HEK293 (cell line): ENCODE measurements around the gene PRXL2C.
A peak's percentile ranks its signal among the peaks of the same experiment; 100 is the strongest.

Experiments
- FEZF1 ChIP-seq: fragments of 450-650 bp; formaldehyde crosslinking; IDR thresholded peaks from 2 replicates; pipeline ENCODE4 v1.5.1; 2016; ENCODE audit warnings: missing biosample characterization, missing genetic modification characterization
- HOXC10 ChIP-seq: sonication (generic); formaldehyde crosslinking; IDR thresholded peaks from 2 replicates; pipeline ENCODE4 v1.8.1; 2023; ENCODE audit warnings: mild to moderate bottlenecking, missing genetic modification reagents
- MZF1 ChIP-seq: fragments of 450-650 bp; formaldehyde crosslinking; IDR thresholded peaks from 2 replicates; pipeline ENCODE4 v1.5.1; 2017; ENCODE audit warnings: missing biosample characterization, missing genetic modification characterization, borderline replicate concordance
- OSR2 ChIP-seq: fragments of 450-650 bp; formaldehyde crosslinking; IDR thresholded peaks from 2 replicates; pipeline ENCODE4 v1.5.1; 2016; ENCODE audit warnings: missing biosample characterization, missing genetic modification characterization
- TCF7L2 ChIP-seq: IDR thresholded peaks from 2 replicates; pipeline ENCODE4 v1.6.1; 2011; ENCODE audit warnings: low read depth, mild to moderate bottlenecking, inconsistent platforms, low read length, moderate library complexity, borderline replicate concordance
- ZBTB17 ChIP-seq: fragments of 450-650 bp; formaldehyde crosslinking; IDR thresholded peaks from 2 replicates; pipeline ENCODE4 v1.5.1; 2016; ENCODE audit warnings: missing biosample characterization, missing genetic modification characterization
- ZFP69B ChIP-seq: fragments of 450-650 bp; formaldehyde crosslinking; IDR thresholded peaks from 2 replicates; pipeline ENCODE4 v1.5.1; 2016; ENCODE audit warnings: missing biosample characterization, missing genetic modification characterization
- ZNF146 ChIP-seq: fragments of 450-650 bp; formaldehyde crosslinking; IDR thresholded peaks from 2 replicates; pipeline ENCODE4 v1.5.1; 2016; ENCODE audit warnings: missing biosample characterization, missing genetic modification characterization
- ZNF174 ChIP-seq: fragments of 450-650 bp; formaldehyde crosslinking; IDR thresholded peaks from 2 replicates; pipeline ENCODE4 v1.5.0; 2017; ENCODE audit warnings: missing biosample characterization, mild to moderate bottlenecking, missing genetic modification characterization
- ZNF19 ChIP-seq: fragments of 450-650 bp; formaldehyde crosslinking; IDR thresholded peaks from 2 replicates; pipeline ENCODE4; 2016; ENCODE audit warnings: missing biosample characterization, missing genetic modification characterization, low read depth
- ZNF266 ChIP-seq: fragments of 450-650 bp; formaldehyde crosslinking; IDR thresholded peaks from 2 replicates; pipeline ENCODE4 v1.5.1; 2016; ENCODE audit warnings: missing biosample characterization, missing genetic modification characterization, low read depth
- ZNF274 ChIP-seq, 2 experiments: fragments of 200-500 bp in 1 of 2; fragments of 450-650 bp in 1 of 2; sonication (Bioruptor generic) in 1 of 2; formaldehyde crosslinking in 1 of 2; IDR thresholded peaks; 2 replicates each; pipeline versions ENCODE4 v1.5.1 to v1.6.1; 2014 to 2016; ENCODE audit warnings: borderline replicate concordance in 1 of 2, inconsistent platforms in 1 of 2, low read length in 1 of 2, missing biosample characterization in 1 of 2, missing genetic modification characterization in 1 of 2
- ZNF335 ChIP-seq: fragments of 450-650 bp; formaldehyde crosslinking; conservative IDR thresholded peaks from 2 replicates; pipeline ENCODE4 v1.5.1; 2016; ENCODE audit warnings: missing biosample characterization, missing genetic modification characterization
- ZNF341 ChIP-seq: fragments of 450-650 bp; formaldehyde crosslinking; IDR thresholded peaks from 2 replicates; pipeline ENCODE4; 2016; ENCODE audit warnings: low read depth, missing biosample characterization, missing genetic modification characterization
- ZNF404 ChIP-seq: fragments of 450-650 bp; formaldehyde crosslinking; IDR thresholded peaks from 2 replicates; pipeline ENCODE4 v1.5.1; 2017; ENCODE audit warnings: missing biosample characterization, missing genetic modification characterization
- ZNF501 ChIP-seq: fragments of 450-650 bp; formaldehyde crosslinking; IDR thresholded peaks from 2 replicates; pipeline ENCODE4 v1.5.1; 2016; ENCODE audit warnings: missing biosample characterization, missing genetic modification characterization
- ZNF555 ChIP-seq: fragments of 450-650 bp; formaldehyde crosslinking; conservative IDR thresholded peaks from 2 replicates; pipeline ENCODE4 v1.5.1; 2017; ENCODE audit warnings: missing biosample characterization, mild to moderate bottlenecking, missing genetic modification characterization, inconsistent platforms
- ZNF561 ChIP-seq: fragments of 450-650 bp; IDR thresholded peaks from 2 replicates; pipeline ENCODE4 v1.5.1; 2018; ENCODE audit warnings: missing biosample characterization, missing genetic modification characterization, borderline replicate concordance
- ZNF664 ChIP-seq: fragments of 450-650 bp; formaldehyde crosslinking; IDR thresholded peaks from 2 replicates; pipeline ENCODE4 v1.5.1; 2016; ENCODE audit warnings: missing biosample characterization, missing genetic modification characterization
- ZNF707 ChIP-seq: fragments of 450-650 bp; formaldehyde crosslinking; IDR thresholded peaks from 2 replicates; pipeline ENCODE4 v1.5.1; 2016; ENCODE audit warnings: missing biosample characterization, missing genetic modification characterization
- ZNF830 ChIP-seq: fragments of 450-650 bp; IDR thresholded peaks from 2 replicates; pipeline ENCODE4 v1.5.0; 2018; ENCODE audit warnings: missing biosample characterization, missing genetic modification characterization, low read depth, mild to moderate bottlenecking, moderate library complexity
- TF ChIP-seq, protein P1 (sequence below): fragments of 450-650 bp; formaldehyde crosslinking; IDR thresholded peaks from 2 replicates; pipeline ENCODE4 v1.5.1; 2016; ENCODE audit warnings: missing biosample characterization, missing genetic modification characterization
- TF ChIP-seq, protein P2 (sequence below): fragments of 450-650 bp; formaldehyde crosslinking; IDR thresholded peaks from 2 replicates; pipeline ENCODE4 v1.5.1; 2017; ENCODE audit warnings: missing biosample characterization, missing genetic modification characterization
- TF ChIP-seq, protein P3 (sequence below): fragments of 450-650 bp; formaldehyde crosslinking; IDR thresholded peaks from 2 replicates; pipeline ENCODE4 v1.5.1; 2016; ENCODE audit warnings: missing biosample characterization, missing genetic modification characterization

The PRXL2C gene

DNA sequence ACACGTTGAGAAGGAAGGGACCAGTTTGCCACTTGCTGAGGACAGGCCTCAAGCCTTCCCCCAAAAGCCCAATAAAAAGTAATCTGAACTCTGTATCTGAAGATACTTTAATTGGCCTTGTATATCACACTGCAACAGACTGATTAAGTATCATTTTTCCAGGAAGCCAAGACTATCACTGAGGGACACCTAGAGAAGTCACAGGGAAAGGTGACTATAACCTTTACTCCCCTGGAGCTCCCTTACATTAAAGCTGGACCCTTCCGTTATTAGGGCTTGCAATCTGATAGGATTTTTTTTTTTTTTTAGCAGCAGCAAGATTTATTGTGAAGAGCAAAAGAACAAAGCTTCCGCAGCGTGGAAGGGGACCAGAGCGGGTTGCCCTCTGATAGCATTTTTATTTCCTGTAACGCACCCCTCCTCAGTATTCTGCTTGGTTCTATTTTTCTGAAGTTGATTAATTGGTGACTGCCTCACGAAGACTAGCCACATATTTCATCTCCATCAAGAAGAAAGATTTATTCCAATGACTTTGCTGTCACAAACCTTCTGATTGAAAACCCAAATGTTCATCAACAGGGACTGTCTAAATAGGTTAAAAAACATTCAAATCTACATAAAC is 38.2 kb downstream of the PRXL2C start (continued):
- TF ChIP-seq ZNF274 (IDR thresholded peaks at IDR 0.05; ENCODE audit: low read length) (no peak), ZNF274 (tag by site-specific recombination; IDR thresholded peaks at IDR 0.05; ENCODE audit: borderline replicate concordance) (no peak), ZNF146 (no peak), ZNF335 (tag by site-specific recombination) (no peak), OSR2 (tag by site-specific recombination) (peak; percentile 21; the same call in 1 of the 2 replicates), HOXC10 (CRISPR knock-in tag) (no peak), MZF1 (tag by site-specific recombination) (no peak), ZFP69B (tag by site-specific recombination) (no peak), ZNF19 (no peak), ZNF266 (tag by site-specific recombination) (no peak), ZNF501 (no peak), ZNF341 (no peak), ZBTB17 (peak; percentile 62; the same call in 1 of the 2 replicates), TCF7L2 (peak; percentile 77), ZNF174 (tag by site-specific recombination) (no peak), ZNF561 (tag by site-specific recombination) (no peak), ZNF707 (tag by site-specific recombination) (no peak), FEZF1 (peak; percentile 46), ZNF830 (tag by site-specific recombination) (no peak), ZNF404 (tag by site-specific recombination) (no peak), ZNF555 (tag by site-specific recombination) (no peak), ZNF664 (tag by site-specific recombination) (no peak)
- TF ChIP-seq, protein P1, sequence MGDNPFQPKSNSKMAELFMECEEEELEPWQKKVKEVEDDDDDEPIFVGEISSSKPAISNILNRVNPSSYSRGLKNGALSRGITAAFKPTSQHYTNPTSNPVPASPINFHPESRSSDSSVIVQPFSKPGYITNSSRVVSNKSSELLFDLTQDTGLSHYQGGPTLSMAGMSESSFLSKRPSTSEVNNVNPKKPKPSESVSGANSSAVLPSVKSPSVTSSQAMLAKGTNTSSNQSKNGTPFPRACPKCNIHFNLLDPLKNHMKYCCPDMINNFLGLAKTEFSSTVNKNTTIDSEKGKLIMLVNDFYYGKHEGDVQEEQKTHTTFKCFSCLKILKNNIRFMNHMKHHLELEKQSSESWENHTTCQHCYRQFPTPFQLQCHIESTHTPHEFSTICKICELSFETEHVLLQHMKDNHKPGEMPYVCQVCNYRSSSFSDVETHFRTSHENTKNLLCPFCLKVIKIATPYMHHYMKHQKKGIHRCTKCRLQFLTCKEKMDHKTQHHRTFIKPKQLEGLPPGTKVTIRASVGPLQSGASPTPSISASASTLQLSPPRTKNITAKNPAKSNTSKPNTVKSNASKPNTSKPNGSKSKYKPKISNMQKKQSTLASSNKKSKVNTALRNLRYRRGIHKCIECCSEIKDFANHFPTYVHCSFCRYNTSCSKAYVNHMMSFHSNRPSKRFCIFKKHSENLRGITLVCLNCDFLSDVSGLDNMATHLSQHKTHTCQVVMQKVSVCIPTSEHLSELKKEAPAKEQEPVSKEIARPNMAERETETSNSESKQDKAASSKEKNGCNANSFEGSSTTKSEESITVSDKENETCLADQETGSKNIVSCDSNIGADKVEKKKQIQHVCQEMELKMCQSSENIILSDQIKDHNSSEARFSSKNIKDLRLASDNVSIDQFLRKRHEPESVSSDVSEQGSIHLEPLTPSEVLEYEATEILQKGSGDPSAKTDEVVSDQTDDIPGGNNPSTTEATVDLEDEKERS (tag by site-specific recombination), result no peak
- TF ChIP-seq, protein P2, sequence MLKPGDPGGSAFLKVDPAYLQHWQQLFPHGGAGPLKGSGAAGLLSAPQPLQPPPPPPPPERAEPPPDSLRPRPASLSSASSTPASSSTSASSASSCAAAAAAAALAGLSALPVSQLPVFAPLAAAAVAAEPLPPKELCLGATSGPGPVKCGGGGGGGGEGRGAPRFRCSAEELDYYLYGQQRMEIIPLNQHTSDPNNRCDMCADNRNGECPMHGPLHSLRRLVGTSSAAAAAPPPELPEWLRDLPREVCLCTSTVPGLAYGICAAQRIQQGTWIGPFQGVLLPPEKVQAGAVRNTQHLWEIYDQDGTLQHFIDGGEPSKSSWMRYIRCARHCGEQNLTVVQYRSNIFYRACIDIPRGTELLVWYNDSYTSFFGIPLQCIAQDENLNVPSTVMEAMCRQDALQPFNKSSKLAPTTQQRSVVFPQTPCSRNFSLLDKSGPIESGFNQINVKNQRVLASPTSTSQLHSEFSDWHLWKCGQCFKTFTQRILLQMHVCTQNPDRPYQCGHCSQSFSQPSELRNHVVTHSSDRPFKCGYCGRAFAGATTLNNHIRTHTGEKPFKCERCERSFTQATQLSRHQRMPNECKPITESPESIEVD, result peak; percentile 18; the same call in 1 of the 2 replicates
- TF ChIP-seq, protein P3, sequence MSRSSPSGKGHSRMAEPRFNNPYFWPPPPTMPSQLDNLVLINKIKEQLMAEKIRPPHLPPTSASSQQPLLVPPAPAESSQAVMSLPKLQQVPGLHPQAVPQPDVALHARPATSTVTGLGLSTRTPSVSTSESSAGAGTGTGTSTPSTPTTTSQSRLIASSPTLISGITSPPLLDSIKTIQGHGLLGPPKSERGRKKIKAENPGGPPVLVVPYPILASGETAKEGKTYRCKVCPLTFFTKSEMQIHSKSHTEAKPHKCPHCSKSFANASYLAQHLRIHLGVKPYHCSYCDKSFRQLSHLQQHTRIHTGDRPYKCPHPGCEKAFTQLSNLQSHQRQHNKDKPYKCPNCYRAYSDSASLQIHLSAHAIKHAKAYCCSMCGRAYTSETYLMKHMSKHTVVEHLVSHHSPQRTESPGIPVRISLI, result no peak
- TF ChIP-seq, all 188 proteins: peak for 6
